ENCODE data around the gene KDELR1. TPM values are rescaled to one million over a fixed set of nuclear protein-coding genes. Genes with fewer than 3 reads are reported as not detected.

The KDELR1 gene
- total and polyA plus RNA-seq, 2 of the 13 experiments (the other 11 are each of a cell fraction or from before 2014, with no cell fraction given), result 134 to 185 TPM

DNA sequence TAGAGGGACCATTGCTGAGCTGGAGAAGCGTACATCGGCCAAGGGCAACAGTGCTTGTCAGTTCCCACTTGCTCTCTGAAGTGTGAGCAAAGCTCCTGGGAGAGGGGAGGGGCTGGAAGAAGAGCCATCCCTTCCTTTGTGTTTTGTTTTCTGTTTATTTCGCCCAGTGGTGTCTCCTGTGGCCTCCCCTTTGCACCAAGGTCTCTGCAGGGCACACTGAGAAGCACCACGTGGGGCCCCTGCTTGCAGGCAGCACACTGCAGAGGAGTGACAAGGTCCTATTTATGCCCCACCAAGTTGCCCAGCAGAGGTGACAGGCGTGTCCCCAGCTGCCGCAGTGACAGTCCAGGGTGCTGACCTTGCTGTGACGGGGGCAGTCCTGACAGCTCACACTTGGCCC lies 26.1 kb upstream of the KDELR1 start (continued):
- TF ChIP-seq ATF6 (CRISPR knock-in tag; conservative IDR thresholded peaks at IDR 0.05), result no peak
- peak; percentile 56; the same call in 1 of the 2 replicates for TF ChIP-seq MXD4 (CRISPR knock-in tag; IDR thresholded peaks at IDR 0.05)
- no peak for TF ChIP-seq KAT8 (CRISPR knock-in tag; IDR thresholded peaks at IDR 0.05)
- TF ChIP-seq, protein P1, sequence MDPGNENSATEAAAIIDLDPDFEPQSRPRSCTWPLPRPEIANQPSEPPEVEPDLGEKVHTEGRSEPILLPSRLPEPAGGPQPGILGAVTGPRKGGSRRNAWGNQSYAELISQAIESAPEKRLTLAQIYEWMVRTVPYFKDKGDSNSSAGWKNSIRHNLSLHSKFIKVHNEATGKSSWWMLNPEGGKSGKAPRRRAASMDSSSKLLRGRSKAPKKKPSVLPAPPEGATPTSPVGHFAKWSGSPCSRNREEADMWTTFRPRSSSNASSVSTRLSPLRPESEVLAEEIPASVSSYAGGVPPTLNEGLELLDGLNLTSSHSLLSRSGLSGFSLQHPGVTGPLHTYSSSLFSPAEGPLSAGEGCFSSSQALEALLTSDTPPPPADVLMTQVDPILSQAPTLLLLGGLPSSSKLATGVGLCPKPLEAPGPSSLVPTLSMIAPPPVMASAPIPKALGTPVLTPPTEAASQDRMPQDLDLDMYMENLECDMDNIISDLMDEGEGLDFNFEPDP (CRISPR knock-in tag; conservative IDR thresholded peaks at IDR 0.05), result no peak
- TF ChIP-seq MAX (IDR thresholded peaks at IDR 0.05), result peak; percentile 54; the same call in 1 of the 2 replicates
- TF ChIP-seq, protein P2, sequence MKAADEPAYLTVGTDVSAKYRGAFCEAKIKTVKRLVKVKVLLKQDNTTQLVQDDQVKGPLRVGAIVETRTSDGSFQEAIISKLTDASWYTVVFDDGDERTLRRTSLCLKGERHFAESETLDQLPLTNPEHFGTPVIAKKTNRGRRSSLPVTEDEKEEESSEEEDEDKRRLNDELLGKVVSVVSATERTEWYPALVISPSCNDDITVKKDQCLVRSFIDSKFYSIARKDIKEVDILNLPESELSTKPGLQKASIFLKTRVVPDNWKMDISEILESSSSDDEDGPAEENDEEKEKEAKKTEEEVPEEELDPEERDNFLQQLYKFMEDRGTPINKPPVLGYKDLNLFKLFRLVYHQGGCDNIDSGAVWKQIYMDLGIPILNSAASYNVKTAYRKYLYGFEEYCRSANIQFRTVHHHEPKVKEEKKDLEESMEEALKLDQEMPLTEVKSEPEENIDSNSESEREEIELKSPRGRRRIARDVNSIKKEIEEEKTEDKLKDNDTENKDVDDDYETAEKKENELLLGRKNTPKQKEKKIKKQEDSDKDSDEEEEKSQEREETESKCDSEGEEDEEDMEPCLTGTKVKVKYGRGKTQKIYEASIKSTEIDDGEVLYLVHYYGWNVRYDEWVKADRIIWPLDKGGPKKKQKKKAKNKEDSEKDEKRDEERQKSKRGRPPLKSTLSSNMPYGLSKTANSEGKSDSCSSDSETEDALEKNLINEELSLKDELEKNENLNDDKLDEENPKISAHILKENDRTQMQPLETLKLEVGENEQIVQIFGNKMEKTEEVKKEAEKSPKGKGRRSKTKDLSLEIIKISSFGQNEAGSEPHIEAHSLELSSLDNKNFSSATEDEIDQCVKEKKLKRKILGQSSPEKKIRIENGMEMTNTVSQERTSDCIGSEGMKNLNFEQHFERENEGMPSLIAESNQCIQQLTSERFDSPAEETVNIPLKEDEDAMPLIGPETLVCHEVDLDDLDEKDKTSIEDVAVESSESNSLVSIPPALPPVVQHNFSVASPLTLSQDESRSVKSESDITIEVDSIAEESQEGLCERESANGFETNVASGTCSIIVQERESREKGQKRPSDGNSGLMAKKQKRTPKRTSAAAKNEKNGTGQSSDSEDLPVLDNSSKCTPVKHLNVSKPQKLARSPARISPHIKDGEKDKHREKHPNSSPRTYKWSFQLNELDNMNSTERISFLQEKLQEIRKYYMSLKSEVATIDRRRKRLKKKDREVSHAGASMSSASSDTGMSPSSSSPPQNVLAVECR (CRISPR knock-in tag; IDR thresholded peaks at IDR 0.05; ENCODE audit: borderline replicate concordance), result peak; percentile 42; the same call in 1 of the 2 replicates
- 0 out of 2 replicates have a peak, but pooled peaks have one; percentile 22 for TF ChIP-seq HNF4A (CRISPR knock-in tag; IDR thresholded peaks at IDR 0.05)
- TF ChIP-seq PRDM15 (CRISPR knock-in tag; IDR thresholded peaks at IDR 0.05), result no peak
- no peak for TF ChIP-seq PHF21A (CRISPR knock-in tag; IDR thresholded peaks at IDR 0.05)
- TF ChIP-seq ZNF510 (CRISPR knock-in tag; IDR thresholded peaks at IDR 0.05; ENCODE audit: low read depth), result no peak
- peak; percentile 41; the same call in 1 of the 2 replicates for TF ChIP-seq TBX2 (CRISPR knock-in tag; IDR thresholded peaks at IDR 0.05; ENCODE audit: borderline replicate concordance)
- TF ChIP-seq MED13 (CRISPR knock-in tag; IDR thresholded peaks at IDR 0.05), result no peak
- no peak for TF ChIP-seq CCAR2 (optimal IDR thresholded peaks at IDR 0.05; ENCODE audit: low read depth, low read length)
- TF ChIP-seq ZNF143 (CRISPR knock-in tag; IDR thresholded peaks at IDR 0.05), result no peak
- TF ChIP-seq SP5 (CRISPR knock-in tag; IDR thresholded peaks at IDR 0.05; ENCODE audit: borderline replicate concordance, low read depth), result no peak
- TF ChIP-seq, protein P3, sequence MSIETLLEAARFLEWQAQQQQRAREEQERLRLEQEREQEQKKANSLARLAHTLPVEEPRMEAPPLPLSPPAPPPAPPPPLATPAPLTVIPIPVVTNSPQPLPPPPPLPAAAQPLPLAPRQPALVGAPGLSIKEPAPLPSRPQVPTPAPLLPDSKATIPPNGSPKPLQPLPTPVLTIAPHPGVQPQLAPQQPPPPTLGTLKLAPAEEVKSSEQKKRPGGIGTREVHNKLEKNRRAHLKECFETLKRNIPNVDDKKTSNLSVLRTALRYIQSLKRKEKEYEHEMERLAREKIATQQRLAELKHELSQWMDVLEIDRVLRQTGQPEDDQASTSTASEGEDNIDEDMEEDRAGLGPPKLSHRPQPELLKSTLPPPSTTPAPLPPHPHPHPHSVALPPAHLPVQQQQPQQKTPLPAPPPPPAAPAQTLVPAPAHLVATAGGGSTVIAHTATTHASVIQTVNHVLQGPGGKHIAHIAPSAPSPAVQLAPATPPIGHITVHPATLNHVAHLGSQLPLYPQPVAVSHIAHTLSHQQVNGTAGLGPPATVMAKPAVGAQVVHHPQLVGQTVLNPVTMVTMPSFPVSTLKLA (IDR thresholded peaks at IDR 0.05), result 0 out of 2 replicates have a peak, but pooled peaks have one; percentile 34

All from HepG2 (cell line).